ENCODE measurements around the gene NAV2. TPM values are rescaled to one million over a fixed set of nuclear protein-coding genes. Genes with fewer than 3 reads are reported as not detected.

Gene NAV2
- polyA plus RNA-seq, 1 donor (not counting 4 experiments of a cell fraction or from before 2014, with no cell fraction given) = 4.0 TPM

- Histone ChIP-seq H3K9ac (ENCODE audit: control insufficient read depth, extremely low read depth, insufficient read depth, low read length) (peak overlapping the region; percentile 64), H4K20me1 (ENCODE audit: control insufficient read depth, extremely low read depth, insufficient read depth, low read length) (no peaks in the 10 kb centered on the region), H3K9me1 (ENCODE audit: control insufficient read depth, extremely low read depth, insufficient read depth, low read length) (peaks cover 3% of the 10 kb centered on the region), H3K9me3 (ENCODE audit: control insufficient read depth, low read depth, low read length) (no peaks in the 10 kb centered on the region), H3K4me3 (ENCODE audit: control insufficient read depth in 2 of 3, extremely low read depth in 1 of 3, insufficient read depth in 2 of 3, low read depth in 1 of 3, low read length in 3 of 3) (peak overlapping the region in 1 of 3 experiments; percentile 8), H3K27ac (ENCODE audit: control insufficient read depth, insufficient read depth, low read length) (peak overlapping the region; percentile 82), H3K27me3 (ENCODE audit: control insufficient read depth, extremely low read depth, insufficient read depth, low read length) (no peaks in the 10 kb centered on the region), H3K4me2 (ENCODE audit: control insufficient read depth, extremely low read depth, insufficient read depth, low read depth, low read length) (peak overlapping the region; percentile 78), H3K36me3 (ENCODE audit: control insufficient read depth in 2 of 2, extremely low read depth in 1 of 2, insufficient read depth in 2 of 2, low read length in 2 of 2) (peaks cover 5 to 9% of the 10 kb centered on the region in 2 experiments), H2AFZ (ENCODE audit: control insufficient read depth, low read length) (peak overlapping the region; percentile 27), H3K79me2 (ENCODE audit: control insufficient read depth, insufficient read depth, low read length) (no peaks in the 10 kb centered on the region), H3K4me1 (ENCODE audit: control insufficient read depth, extremely low read depth, insufficient read depth, low read length) (peaks cover 83% of the 10 kb centered on the region)
- no peak for FAIRE-seq
- dilution Hi-C loops (cut with MboI; ENCODE audit: extremely low pct_ligation_motif_present, low sequenced_read_pairs) = no loop called here
- no peak for TF ChIP-seq EZH2 (IDR thresholded peaks at IDR 0.05; ENCODE audit: low read length)
- no peak for TF ChIP-seq CTCF (optimal IDR thresholded peaks at IDR 0.05 in 1 of 3, IDR thresholded peaks at IDR 0.05 in 1 of 3, conservative IDR thresholded peaks at IDR 0.05 in 1 of 3; ENCODE audit: extremely low read depth in 1 of 3, insufficient read depth in 2 of 3, low read length in 3 of 3)
- DNase-seq (ENCODE audit: low read depth, low spot score) = no peak
Observed at GRCh38 chr11:20050048-20050447, 337.4 kb downstream of the NAV2 start.

- peaks cover 90% of the 10 kb centered on the region for H3K4me1 ChIP-seq (ENCODE audit: control insufficient read depth, extremely low read depth, insufficient read depth, low read length)
- H3K4me3 ChIP-seq (ENCODE audit: control insufficient read depth in 2 of 3, extremely low read depth in 1 of 3, insufficient read depth in 2 of 3, low read depth in 1 of 3, low read length in 3 of 3) = peak overlapping the region in 2 of 3 experiments; percentile 8 to 29
- peak overlapping the region; percentile 78 for H3K4me2 ChIP-seq (ENCODE audit: control insufficient read depth, extremely low read depth, insufficient read depth, low read depth, low read length)
- H2AFZ ChIP-seq (ENCODE audit: control insufficient read depth, low read length) = peak overlapping the region; percentile 51
- H3K36me3 ChIP-seq (ENCODE audit: control insufficient read depth in 2 of 2, extremely low read depth in 1 of 2, insufficient read depth in 2 of 2, low read length in 2 of 2) = peaks cover 0 to 7% of the 10 kb centered on the region in 2 experiments
- dilution Hi-C loops (cut with MboI; ENCODE audit: extremely low pct_ligation_motif_present, low sequenced_read_pairs) = no loop called here
- TF ChIP-seq EZH2 (IDR thresholded peaks at IDR 0.05; ENCODE audit: low read length) = no peak
- no peak for TF ChIP-seq CTCF (optimal IDR thresholded peaks at IDR 0.05 in 1 of 3, IDR thresholded peaks at IDR 0.05 in 1 of 3, conservative IDR thresholded peaks at IDR 0.05 in 1 of 3; ENCODE audit: extremely low read depth in 1 of 3, insufficient read depth in 2 of 3, low read length in 3 of 3)
- H4K20me1 ChIP-seq (ENCODE audit: control insufficient read depth, extremely low read depth, insufficient read depth, low read length) = no peaks in the 10 kb centered on the region
- peak overlapping the region; percentile 82 for H3K27ac ChIP-seq (ENCODE audit: control insufficient read depth, insufficient read depth, low read length)
- H3K27me3 ChIP-seq (ENCODE audit: control insufficient read depth, extremely low read depth, insufficient read depth, low read length) = no peaks in the 10 kb centered on the region
- no peaks in the 10 kb centered on the region for H3K9me3 ChIP-seq (ENCODE audit: control insufficient read depth, low read depth, low read length)
- peak overlapping the region; percentile 64 for H3K9ac ChIP-seq (ENCODE audit: control insufficient read depth, extremely low read depth, insufficient read depth, low read length)
- no peak for DNase-seq (ENCODE audit: low read depth, low spot score)
- H3K9me1 ChIP-seq (ENCODE audit: control insufficient read depth, extremely low read depth, insufficient read depth, low read length) = peaks cover 3% of the 10 kb centered on the region
- H3K79me2 ChIP-seq (ENCODE audit: control insufficient read depth, insufficient read depth, low read length) = no peaks in the 10 kb centered on the region
- peak; percentile 97 for FAIRE-seq
Observed at GRCh38 chr11:20050551-20051333, 338.1 kb downstream of the NAV2 start.
